HTERT RPE-1 (cell line): ENCODE data around the gene BMP8A.
"Not testable (repeated sequence)": the region's sequence is repeated elsewhere in the genome, so short reads cannot be mapped to it uniquely, and the experiment has no call there.

Source experiments
- in situ Hi-C: fragments of 300-500 bp; cut with MboI; formaldehyde crosslinking; loops from 4 replicates; pipeline ENCODE4 v1.14.3; 2020; ENCODE audit warnings: low sequenced_read_pairs

BMP8A gene

GRCh38 chr1:39481289-39481688 lies 10.1 kb upstream of the BMP8A start:
- in situ Hi-C loops = no loop called here

GRCh38 chr1:39483276-39483675 lies 8.2 kb upstream of the BMP8A start:
- in situ Hi-C loops = no loop called here

DNA sequence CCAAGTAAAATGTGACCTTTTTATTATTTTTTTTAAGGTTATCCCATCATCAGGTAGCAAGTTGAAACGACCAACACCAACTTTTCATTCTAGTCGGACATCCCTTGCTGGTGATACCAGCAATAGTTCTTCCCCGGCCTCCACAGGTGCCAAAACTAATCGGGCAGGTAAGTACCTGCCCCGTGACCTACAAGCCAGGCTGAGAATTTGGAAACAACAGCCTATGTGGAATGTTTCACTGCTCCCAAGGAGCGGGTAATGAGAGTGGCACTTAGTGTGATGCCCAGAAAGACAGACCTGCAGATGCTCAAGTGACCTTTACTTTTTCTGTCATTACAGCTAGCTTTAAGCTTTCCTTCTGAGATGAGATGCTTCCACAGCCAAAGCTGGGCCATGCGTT lies 6.9 kb upstream of the BMP8A start:
- in situ Hi-C loops = no loop called here

DNA sequence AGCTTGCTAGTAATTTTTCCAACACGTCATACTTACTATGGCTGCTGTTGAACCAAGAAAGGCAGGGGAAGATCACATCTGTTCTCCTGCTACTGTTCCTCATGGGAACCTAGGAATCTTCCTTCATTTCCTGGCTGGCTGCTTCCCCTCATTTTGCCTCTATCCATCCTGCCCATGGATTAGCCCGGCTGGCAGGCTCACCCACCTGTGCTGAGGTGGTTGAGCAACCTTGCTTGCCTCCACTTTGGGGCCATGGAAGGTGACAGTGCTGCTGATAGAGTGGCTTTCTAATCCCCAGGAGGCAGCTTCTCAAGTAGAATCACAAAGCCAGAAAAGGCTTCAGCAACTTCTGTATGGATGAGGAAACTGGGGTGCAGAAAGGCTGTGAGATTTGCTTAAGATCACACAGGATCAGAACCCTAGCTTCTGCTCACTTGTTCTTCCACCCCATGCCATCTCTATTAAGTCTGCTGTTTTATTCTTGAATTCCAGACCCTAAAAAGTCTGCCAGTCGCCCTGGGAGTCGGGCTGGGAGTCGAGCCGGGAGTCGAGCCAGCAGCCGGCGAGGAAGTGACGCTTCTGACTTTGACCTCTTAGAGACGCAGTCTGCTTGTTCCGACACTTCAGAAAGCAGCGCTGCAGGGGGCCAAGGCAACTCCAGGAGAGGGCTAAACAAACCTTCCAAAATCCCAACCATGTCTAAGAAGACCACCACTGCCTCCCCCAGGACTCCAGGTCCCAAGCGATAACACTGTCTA lies 6.2 kb upstream of the BMP8A start:
- in situ Hi-C loops = no loop called here

- in situ Hi-C loops = no loop called here
Observed at GRCh38 chr1:39488012-39488545, 3.4 kb upstream of the BMP8A start.

DNA sequence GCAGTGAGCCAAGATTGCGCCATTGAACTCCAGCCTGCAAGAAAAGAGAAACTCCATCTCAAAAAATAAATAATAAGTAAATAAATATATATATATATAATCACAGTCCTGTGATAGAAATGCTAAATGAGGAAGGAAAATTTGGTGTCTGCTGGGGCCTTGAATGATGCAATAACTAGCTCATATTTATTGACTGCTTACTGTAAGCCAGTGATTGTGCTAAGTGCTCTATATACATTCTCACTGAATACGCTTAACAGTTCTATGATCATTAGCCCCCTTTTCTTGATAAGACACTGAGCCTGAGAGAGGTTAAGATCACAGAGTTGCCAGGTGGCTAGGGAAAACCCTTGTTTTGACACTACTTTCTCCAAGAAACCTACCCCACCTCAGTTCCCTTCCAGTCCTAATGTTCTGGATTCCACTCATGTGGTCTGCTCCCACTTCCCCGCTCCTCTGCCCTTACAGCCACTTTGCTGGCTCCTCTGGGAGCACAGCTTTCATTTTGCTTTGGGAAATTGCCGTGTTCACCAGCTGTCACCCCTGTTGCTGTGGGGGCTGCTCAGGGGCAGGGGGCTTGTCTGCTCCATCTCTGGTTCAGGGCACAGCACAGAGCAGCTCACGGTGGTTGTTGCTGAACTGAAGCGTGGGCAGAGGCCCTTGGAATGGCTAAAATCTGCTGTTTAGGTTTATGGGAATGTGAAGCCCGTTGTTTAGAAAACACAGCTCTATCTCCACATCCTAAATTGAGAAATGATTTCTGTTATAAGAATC lies 2.5 kb upstream of the BMP8A start:
- in situ Hi-C loops = no loop called here

- in situ Hi-C loops = no loop called here
Observed at GRCh38 chr1:39489567-39490239, 1.7 kb upstream of the BMP8A start.

- in situ Hi-C loops = no loop called here
Observed at GRCh38 chr1:39490596-39491145, 765 bp upstream of the BMP8A start.

GRCh38 chr1:39492118-39493042 lies 944 bp downstream of the BMP8A start:
- in situ Hi-C loops = not testable (repeated sequence)

DNA sequence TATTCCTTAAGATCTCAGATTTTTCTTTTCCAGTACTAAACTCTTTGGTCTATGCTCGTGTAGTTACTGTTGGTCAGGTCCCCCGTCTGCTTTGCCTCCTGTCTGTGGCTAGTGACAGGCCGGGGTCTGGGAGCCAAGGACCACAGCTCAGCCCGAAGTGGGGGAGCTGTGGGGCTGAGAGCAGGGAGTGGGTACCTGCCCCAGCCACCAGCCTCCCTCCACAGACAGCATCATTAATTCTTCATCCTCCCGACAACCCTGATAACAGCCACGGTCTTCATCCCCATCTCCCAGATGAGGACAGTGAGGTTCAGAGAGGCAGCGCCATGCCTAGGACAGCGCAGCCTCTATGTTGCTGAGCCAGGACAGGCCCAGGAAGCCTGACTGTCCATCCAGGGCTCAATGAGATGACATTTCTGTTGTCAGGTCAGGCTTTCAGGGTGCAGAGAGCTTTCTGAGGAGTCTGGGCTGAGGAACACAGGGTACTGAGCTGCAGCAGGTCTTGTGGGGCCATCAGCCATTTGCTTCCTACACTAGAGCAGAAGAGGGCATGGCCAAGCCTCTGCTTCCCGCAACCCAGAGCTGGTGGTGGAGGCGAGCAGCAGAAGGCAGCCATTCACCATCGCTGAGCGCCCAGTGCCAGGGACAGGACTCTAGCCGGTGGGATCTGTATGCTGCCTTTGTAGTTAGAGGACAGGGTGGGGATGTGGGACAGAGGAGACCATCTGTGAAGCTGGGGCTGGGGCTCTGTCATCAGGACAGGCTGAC lies 1.8 kb downstream of the BMP8A start:
- in situ Hi-C loops = not testable (repeated sequence)

DNA sequence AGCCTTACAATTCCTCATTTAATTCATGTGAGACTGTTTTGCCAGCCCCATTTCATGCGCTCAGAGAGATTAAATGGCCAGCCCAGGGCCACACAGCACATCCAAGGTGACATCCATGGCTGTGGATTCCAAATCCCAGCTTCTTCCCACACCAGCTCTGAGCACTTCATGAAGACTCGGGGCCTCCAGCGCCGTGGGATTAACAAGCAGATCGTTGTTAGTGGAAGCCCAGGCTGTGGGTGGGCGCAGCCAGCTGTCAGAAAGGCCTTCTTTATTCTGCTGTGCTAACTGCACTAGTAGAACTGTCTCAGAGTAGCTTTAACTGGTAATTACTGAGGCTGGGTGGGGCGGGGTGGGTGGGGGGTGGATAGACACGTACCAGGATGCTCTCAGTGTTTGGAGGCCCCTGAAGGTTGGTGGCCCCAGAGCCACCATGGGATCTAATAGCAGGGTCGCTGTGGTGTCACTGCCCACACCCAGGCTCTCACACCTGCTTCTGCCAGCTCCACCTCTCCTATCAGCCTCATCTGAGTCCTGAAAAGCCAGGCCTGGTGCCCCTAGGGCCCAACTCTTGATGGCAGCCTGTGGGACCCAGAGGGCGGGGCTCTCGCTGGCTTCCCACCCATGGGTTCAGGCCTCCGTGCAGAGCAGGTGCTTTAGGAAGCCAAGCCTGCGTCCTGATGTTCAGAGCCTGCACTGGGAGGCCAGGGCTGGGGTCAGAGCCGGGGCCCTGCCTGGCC lies 3.4 kb downstream of the BMP8A start:
- in situ Hi-C loops = no loop called here

DNA sequence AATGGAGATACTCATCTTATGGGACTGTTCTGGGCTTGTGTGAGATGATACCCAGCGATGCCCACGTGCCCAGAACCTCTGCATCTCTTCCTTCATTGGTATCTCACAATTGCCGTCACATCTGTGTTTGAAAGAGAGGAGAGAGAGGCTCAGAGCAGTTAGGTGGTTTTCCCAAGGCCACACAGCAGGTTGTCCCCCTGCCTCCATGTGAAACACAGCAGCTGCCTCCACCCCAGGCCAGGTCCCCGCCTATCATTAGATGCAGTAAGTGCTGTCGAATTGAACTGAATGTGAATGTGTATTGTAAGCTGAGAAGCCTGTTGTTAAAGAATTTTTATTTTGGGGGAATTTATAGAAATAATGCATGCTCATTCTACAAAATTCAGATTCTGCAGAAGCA lies 5.1 kb downstream of the BMP8A start:
- in situ Hi-C loops = not testable (repeated sequence)

DNA sequence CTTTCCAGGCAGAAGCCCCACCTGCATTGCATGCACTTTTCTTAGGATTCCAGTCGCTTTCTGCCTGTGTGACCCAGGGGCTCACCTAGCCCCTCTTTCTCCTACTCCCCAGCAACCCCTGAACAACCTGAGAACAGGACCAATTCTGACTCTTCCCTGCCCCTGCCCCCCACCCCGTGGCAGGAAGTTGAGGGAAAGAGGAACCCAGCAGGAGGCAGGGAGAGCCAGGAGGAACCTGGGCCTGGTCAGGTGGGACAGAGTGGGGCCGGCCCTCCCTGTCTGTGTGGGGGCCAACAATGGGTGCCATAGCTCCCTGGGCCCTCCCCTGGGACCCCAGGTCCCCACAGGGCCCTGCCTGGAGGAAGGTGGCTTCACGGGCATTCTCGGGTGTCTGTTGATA lies 6.1 kb downstream of the BMP8A start:
- in situ Hi-C loops = no loop called here

DNA sequence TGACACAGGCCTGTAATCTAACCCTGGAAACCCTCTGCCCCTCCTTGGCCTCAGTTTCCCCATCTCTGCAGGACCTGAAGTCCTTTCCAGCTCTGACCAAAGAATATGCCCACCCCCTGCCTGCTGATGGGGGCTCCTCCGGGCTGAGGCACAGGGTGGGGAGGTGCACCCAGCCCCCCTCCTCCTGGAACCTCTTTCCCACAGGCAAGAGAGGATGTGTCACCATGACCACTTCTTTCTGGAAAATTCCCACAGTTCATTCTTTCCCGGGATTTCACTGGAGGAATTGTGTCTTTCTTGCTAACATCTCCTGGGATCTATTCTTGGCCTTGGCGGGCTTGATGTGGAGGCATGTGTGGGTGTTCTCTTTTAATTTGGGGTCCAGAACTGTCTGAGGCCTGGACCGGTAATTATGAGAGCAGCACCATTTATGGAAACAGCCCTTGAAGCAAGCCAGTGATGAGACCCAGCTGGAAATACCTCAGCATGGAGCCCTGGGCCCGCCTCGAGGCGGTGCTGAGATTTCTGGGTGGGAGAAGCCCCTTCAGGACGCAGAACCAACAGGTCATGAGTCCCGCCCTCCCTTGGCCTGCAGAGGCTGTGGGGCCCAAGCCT lies 6.8 kb downstream of the BMP8A start:
- in situ Hi-C loops = not testable (repeated sequence)

DNA sequence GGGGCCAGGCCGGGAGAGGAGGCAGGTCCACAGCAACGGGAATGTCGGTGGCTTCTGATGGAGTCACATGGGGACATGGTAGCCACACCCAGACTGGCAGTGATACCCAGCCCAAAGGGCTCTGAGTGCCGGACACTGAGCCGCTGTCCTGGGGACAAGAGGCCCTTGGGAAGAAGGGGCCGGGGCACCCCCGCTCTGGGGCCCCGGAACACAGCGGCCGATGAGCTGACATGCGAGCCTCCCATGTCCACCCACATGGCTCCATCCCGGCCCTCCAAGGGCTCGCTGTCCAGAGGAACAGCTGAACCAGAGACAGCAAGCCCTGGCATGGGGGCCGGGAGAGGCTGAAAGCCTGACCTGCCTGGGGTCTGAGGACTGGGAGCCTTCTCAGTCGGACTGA lies 7.4 kb downstream of the BMP8A start:
- in situ Hi-C loops = not testable (repeated sequence)

GRCh38 chr1:39499668-39500067 lies 8.2 kb downstream of the BMP8A start:
- in situ Hi-C loops = no loop called here

GRCh38 chr1:39500862-39501389 lies 9.5 kb downstream of the BMP8A start:
- in situ Hi-C loops = no loop called here

GRCh38 chr1:39501666-39502065 lies 10.2 kb downstream of the BMP8A start:
- in situ Hi-C loops = no loop called here
